Cardiac fibroblast (primary cell): ENCODE measurements around the gene METRN.

Source experiments
- DNase-seq, 2 donors: peaks; one replicate each; pipeline versions ENCODE4 v3.0.0 to v3.0.0-alpha.2; 2010; ENCODE audit warnings: low read depth in 2 of 2
- H3K4me3 ChIP-seq, 2 donors: replicated peaks in 1 of 2; 1 replicate in 1 of 2; 2 replicates in 1 of 2; pipeline ENCODE4 v1.5.1; 2011; ENCODE audit warnings: low read depth in 2 of 2, low read length in 2 of 2, mild to moderate bottlenecking in 2 of 2, moderate library complexity in 1 of 2
- CTCF ChIP-seq: IDR thresholded peaks from one replicate; pipeline ENCODE4 v1.5.1; 2011; ENCODE audit warnings: low read depth, mild to moderate bottlenecking, low read length, inconsistent platforms

METRN gene

DNA sequence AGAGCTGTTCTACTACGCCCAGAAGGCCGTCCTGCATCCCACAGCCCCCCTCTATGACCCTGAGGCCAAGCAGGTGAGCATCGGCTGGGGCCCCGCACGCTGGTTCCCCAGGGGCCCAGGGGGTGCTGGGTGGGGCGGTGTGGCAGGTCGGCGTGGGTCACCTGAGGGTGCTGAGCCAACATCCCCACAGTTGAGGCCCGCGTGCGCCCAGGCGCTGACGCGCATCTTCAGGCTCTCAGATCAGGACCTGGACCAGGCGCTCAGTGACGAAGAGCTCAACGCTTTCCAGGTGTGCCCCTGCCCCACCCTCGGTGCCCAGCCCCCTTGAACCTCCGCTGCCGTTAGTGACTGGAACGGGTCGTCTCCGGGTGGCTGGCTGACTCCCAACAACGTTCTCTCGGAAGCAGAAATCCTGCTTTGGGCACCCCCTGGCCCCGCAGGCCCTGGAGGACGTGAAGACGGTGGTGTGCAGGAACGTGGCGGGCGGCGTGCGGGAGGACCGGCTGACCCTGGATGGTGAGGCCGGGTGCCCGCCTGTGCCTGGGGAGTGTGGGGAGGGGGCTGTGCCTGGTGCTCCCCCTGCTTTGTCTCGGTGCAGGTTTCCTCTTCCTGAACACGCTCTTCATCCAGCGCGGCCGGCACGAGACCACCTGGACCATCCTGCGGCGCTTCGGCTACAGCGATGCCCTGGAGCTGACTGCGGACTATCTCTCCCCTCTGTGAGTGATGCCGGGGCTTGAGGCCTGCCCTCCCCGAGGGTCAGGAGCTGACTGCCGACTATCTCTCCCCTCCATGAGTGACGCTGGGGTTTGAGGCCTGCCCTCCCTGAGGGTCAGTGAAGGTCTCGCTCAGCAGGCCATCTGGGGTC lies 44.2 kb upstream of the METRN start:
- H3K4me3 ChIP-seq: no peak overlapping the region
- no peak for DNase-seq
- no peak for TF ChIP-seq CTCF

DNA sequence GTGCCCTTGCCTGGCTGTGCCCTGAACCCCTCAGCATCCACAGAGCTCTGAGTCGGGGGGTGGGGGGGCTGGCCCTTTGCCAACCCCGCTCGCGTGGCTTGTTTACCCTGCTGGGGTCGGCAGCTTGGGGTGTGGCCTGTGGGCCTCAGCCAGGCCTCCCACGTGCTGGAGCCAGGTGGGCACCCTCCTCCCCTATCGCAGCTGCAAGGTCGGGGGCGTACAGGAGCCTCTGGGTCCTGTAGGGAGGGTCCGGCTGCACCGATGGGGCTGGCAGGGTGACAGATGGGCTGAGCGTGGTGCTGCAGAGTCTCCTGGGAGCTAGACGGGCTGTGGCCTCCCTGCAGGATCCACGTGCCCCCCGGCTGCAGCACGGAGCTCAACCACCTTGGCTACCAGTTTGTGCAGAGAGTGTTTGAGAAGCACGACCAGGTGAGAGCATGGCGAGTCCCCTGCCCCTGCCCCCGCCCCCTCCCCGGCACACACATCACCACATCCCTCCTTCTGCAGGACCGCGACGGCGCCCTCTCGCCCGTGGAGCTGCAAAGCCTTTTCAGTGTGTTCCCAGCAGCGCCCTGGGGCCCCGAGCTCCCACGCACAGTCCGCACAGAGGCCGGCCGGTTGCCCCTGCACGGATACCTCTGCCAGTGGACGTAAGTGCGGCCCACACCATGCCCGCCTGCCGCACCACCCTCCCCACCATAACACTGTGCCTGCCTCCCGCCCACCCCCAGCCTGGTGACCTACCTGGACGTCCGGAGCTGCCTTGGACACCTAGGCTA lies 43.4 kb upstream of the METRN start:
- H3K4me3 ChIP-seq: no peak overlapping the region
- no peak for TF ChIP-seq CTCF
- no peak for DNase-seq

DNA sequence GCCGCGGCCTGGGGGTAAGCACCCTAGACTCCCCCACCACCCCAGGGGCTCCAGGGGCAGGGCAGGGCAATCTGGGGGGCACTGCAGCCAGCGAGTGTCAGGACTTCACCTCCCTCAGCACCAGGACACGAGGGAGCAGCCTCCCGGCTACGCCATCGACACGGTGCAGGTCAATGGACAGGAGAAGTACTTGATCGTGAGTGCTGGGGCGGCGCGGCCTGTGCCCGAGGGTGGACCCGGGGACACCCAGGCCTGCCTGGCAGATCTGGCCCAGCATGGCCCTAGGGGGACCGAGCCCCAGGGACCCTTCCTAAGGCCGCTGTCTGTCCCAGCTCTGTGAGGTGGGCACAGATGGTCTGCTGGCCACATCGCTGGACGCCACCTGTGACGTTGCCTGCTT lies 42.5 kb upstream of the METRN start:
- H3K4me3 ChIP-seq: no peak overlapping the region
- DNase-seq: no peak
- TF ChIP-seq CTCF: no peak

DNA sequence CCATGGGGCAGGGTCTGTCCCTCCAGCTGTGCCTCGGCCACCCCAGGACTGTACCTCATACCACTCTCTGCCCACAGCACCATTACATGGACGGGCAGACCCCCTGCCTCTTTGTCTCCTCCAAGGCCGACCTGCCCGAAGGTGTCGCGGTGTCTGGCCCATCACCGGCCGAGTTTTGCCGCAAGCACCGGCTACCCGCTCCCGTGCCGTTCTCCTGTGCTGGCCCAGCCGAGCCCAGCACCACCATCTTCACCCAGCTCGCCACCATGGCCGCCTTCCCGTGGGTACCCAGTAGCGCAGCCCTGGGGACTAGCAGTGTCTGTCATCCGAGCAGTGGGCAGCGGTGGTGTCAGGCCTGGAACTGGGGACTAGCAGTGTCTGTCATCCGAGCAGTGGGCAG lies 42.1 kb upstream of the METRN start:
- H3K4me3 ChIP-seq: no peak overlapping the region
- no peak for DNase-seq
- TF ChIP-seq CTCF: no peak

- no peak for TF ChIP-seq CTCF
- DNase-seq: no peak
- H3K4me3 ChIP-seq: no peak overlapping the region
Measured at GRCh38 chr16:673399-673991, 41.4 kb upstream of the METRN start.

- H3K4me3 ChIP-seq: no peak overlapping the region
- no peak for TF ChIP-seq CTCF
- no peak for DNase-seq
Measured at GRCh38 chr16:674214-674881, 40.6 kb upstream of the METRN start.
